Testis (tissue), 3 donors: Measurements from ENCODE around the gene CUL1. TPM values are rescaled to one million over a fixed set of nuclear protein-coding genes. Genes with fewer than 3 reads are reported as not detected.
"Not testable (repeated sequence)": the region's sequence is repeated elsewhere in the genome, so short reads cannot be mapped to it uniquely, and the experiment has no call there.

Source experiments
- DNase-seq: peaks from one replicate; pipeline ENCODE4 v3.0.0-alpha.2; 2019
- H3K27ac ChIP-seq, 2 donors: fragments of 200-600 bp; sonication (generic); one replicate each; pipeline ENCODE4 v1.5.1; 2019
- H3K27me3 ChIP-seq: fragments of 200-600 bp; sonication (generic); one replicate; pipeline ENCODE4 v1.5.1; 2019
- H3K36me3 ChIP-seq: fragments of 200-600 bp; sonication (generic); one replicate; pipeline ENCODE4 v1.5.1; 2017; ENCODE audit warnings: low read depth; ENCODE audit errors: missing control alignments
- H3K4me1 ChIP-seq: fragments of 200-600 bp; sonication (generic); one replicate; pipeline ENCODE4 v1.5.1; 2019
- H3K4me3 ChIP-seq, 2 donors: fragments of 200-600 bp; sonication (generic); one replicate each; pipeline ENCODE4 v1.5.1; 2017 to 2019
- H3K9me3 ChIP-seq: fragments of 200-600 bp; sonication (generic); one replicate; pipeline ENCODE4 v1.5.1; 2017
- POLR2A ChIP-seq: fragments of 450-650 bp; IDR thresholded peaks from one replicate; pipeline ENCODE4 v1.6.1; 2017; ENCODE audit warnings: antibody characterized with exemption, mild to moderate bottlenecking, moderate library complexity
- WGBS, 2 donors: methylation state at CpG; one replicate each; pipeline ENCODE4 v1.1.5; 2018; 5-methylcytosine and 5-hydroxymethylcytosine counted together
- intact Hi-C: fragments of 100-400 bp; cut with DNase I; formaldehyde crosslinking; loops from one replicate; pipeline ENCODE4 v1.15.1; 2023; ENCODE audit warnings: low total_unique reads
- polyA plus RNA-seq: library from polyadenylated mRNA; stranded (reverse); fragments of 350-450 nt; fragmentation: Illumina TruSeq; extraction: RNeasy Lipid Tissue Mini Kit (QIAGEN cat#74804); gene quantifications from one replicate; pipeline ENCODE4 v1.2.3, GENCODE V29; 2014; ENCODE audit warnings: low read depth, low replicate concordance; ENCODE audit not compliant: insufficient read depth
- total RNA-seq, 2 donors: library from RNA; depleted of rRNA; stranded (reverse); fragments of >200 nt; gene quantifications; one replicate each; pipeline ENCODE4 v1.2.3, GENCODE V29; 2016
- TF ChIP-seq, protein P1 (sequence below), 3 experiments: fragments of 450-650 bp in 2 of 3; fragments of 200-600 bp in 1 of 3; sonication (generic) in 1 of 3; IDR thresholded peaks; one replicate each; pipeline ENCODE4 v1.5.1; 2016 to 2019; ENCODE audit warnings: antibody characterized with exemption in 3 of 3, mild to moderate bottlenecking in 2 of 3, moderate library complexity in 1 of 3

CUL1 gene
- total and polyA plus RNA-seq, 3 donors from 2014 or later, result 151 to 206 (median 161) TPM

DNA sequence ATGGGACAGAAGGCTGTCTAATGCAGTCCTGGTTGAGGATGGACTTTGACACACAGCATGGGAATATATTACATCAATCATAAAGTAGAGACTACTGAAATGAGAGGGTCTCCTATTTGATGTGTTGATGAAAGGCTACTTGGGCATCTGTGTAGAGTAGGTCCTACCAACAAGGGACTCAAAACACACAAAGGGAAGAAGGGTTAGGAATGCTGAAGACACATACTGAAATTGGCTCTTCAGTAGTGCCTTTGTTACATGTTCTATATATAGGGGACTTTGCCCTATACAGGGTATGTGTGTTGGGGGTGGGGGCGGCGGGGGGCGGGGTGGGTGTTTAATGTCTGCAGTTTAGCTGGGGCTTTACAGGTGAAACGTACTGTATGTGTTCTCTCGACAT is 7.7 kb downstream of the CUL1 start:
- no peaks in the 10 kb centered on the region for H3K36me3 ChIP-seq
- intact Hi-C loops, result no loop called here
- H3K9me3 ChIP-seq, result no peaks in the 10 kb centered on the region
- H3K27me3 ChIP-seq, result no peaks in the 10 kb centered on the region
- WGBS, 2 donors, result 84% methylated on average over 5 of the region's 5 CpGs
- TF ChIP-seq, protein P1, sequence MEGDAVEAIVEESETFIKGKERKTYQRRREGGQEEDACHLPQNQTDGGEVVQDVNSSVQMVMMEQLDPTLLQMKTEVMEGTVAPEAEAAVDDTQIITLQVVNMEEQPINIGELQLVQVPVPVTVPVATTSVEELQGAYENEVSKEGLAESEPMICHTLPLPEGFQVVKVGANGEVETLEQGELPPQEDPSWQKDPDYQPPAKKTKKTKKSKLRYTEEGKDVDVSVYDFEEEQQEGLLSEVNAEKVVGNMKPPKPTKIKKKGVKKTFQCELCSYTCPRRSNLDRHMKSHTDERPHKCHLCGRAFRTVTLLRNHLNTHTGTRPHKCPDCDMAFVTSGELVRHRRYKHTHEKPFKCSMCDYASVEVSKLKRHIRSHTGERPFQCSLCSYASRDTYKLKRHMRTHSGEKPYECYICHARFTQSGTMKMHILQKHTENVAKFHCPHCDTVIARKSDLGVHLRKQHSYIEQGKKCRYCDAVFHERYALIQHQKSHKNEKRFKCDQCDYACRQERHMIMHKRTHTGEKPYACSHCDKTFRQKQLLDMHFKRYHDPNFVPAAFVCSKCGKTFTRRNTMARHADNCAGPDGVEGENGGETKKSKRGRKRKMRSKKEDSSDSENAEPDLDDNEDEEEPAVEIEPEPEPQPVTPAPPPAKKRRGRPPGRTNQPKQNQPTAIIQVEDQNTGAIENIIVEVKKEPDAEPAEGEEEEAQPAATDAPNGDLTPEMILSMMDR (IDR thresholded peaks at IDR 0.05), result no peak
- no peak for TF ChIP-seq POLR2A
- no peak overlapping the region for H3K4me3 ChIP-seq
- peaks cover 31% of the 10 kb centered on the region for H3K4me1 ChIP-seq
- no peak overlapping the region for H3K27ac ChIP-seq
- no peak for DNase-seq

DNA sequence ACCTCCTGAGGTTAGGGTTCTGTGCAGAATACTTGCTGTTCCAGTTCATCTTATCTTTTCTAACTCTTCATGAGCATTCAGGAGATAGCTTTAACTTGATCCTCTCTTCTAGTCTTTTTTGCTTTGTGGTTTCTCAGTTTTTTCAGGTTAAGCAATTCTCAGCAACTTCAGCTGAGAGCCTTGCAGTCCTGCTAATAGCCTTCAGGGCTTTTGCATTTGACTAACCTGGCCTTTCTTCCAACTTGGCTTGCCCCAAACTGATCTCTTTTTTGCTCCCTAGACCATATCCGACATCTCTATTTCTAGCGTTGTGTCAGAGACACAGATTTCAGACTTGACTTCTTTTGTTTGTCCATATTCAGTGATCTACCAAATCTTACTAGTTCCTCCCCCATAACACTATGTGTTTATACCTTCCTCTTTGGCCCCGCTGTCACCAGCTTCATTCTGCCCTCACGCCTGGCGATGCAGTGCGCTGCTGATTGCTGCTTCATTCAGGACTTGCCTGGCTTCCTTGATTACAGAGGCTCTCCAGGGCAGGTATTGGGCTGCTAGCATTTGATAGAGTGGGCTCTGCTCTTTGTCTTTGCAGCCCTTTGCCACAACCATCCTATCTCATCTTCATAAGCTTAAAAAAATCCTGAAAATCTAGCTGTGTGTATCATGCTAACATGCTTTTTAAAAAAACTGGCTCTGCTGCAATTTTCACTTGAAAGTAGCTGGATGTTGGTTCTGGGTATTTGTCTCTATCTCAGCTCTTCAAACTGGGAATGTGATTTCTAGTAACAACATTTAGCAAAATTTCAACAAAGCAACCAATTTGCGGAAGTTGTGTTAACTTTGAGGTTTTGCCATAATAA is 9.6 kb downstream of the CUL1 start:
- peaks cover 19% of the 10 kb centered on the region for H3K4me1 ChIP-seq
- WGBS, 2 donors, result 64 to 85% methylated on average over 7 of the region's 7 CpGs
- no peak for DNase-seq
- H3K27me3 ChIP-seq, result no peaks in the 10 kb centered on the region
- no peaks in the 10 kb centered on the region for H3K9me3 ChIP-seq
- TF ChIP-seq POLR2A, result no peak
- TF ChIP-seq, protein P1 (IDR thresholded peaks at IDR 0.05), result no peak
- intact Hi-C loops, result no loop called here
- no peak overlapping the region for H3K4me3 ChIP-seq
- H3K27ac ChIP-seq, result no peak overlapping the region
- H3K36me3 ChIP-seq, result no peaks in the 10 kb centered on the region

GRCh38 chr7:148709014-148709413 is 10.3 kb downstream of the CUL1 start:
- no peak for DNase-seq
- Histone ChIP-seq H3K4me1 (peaks cover 19% of the 10 kb centered on the region), H3K27ac (no peak overlapping the region)

DNA sequence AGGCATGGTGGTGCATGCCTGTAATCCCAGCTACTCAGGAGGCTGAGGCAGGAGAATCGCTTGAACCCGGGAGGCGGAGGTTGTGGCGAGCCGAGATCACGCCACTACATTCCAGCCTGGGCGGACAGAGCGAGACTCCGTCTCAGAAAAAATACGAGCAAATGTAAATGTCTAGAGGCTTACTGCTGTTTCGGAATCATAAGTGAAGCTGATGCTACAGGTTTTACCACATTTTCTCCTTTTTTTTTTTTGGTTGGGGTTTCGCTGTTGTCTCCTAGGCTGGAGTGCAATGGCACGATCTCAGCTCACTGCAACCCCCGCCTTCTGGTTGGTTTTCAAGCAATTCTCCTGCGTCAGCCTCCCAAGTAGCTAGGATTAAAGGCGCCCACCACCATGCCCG is 11.7 kb downstream of the CUL1 start:
- DNase-seq, H3K36me3 ChIP-seq, H3K9me3 ChIP-seq, H3K27ac ChIP-seq, H3K27me3 ChIP-seq, H3K4me3 ChIP-seq, intact Hi-C loops: not testable (repeated sequence)
- H3K4me1 ChIP-seq, result peaks cover 14% of the 10 kb centered on the region
- WGBS, 2 donors, result 89 to 97% methylated on average over 17 of the region's 17 CpGs

More at GRCh38 chr7:148709014-148709413, 10.3 kb downstream of the CUL1 start:
- no peaks in the 10 kb centered on the region for H3K36me3 ChIP-seq
- no peaks in the 10 kb centered on the region for H3K27me3 ChIP-seq
- WGBS, 2 donors, result 55 to 80% methylated on average over 6 of the region's 6 CpGs
- no peak overlapping the region for H3K4me3 ChIP-seq
- H3K9me3 ChIP-seq, result no peaks in the 10 kb centered on the region
- no peak for TF ChIP-seq POLR2A
- TF ChIP-seq, protein P1 (IDR thresholded peaks at IDR 0.05), result no peak
- intact Hi-C loops, result no loop called here

GRCh38 chr7:148711191-148712102 is 12.7 kb downstream of the CUL1 start:
- H3K4me3 ChIP-seq, result no peak overlapping the region
- no peak overlapping the region for H3K27ac ChIP-seq
- DNase-seq, result no peak
- no peaks in the 10 kb centered on the region for H3K36me3 ChIP-seq
- 76 to 81% methylated on average over 16 of the region's 16 CpGs for WGBS, 2 donors
- TF ChIP-seq, protein P1 (IDR thresholded peaks at IDR 0.05), result no peak
- TF ChIP-seq POLR2A, result no peak
- no peaks in the 10 kb centered on the region for H3K9me3 ChIP-seq
- intact Hi-C loops, result no loop called here
- H3K27me3 ChIP-seq, result no peaks in the 10 kb centered on the region
- H3K4me1 ChIP-seq, result peaks cover 8% of the 10 kb centered on the region
